ENCODE data around the gene GLI2. TPM values are rescaled to one million over a fixed set of nuclear protein-coding genes. Genes with fewer than 3 reads are reported as not detected.

GLI2 gene
- total and polyA plus RNA-seq, 2 of the 4 experiments (the other 2 are of a cell fraction) = 3.8 to 26.0 TPM

- TF ChIP-seq RCOR1 (IDR thresholded peaks at IDR 0.05; ENCODE audit: insufficient replicate concordance, low read length) = no peak
Measured at GRCh38 chr2:120716641-120717585, 18.8 kb upstream of the GLI2 start (continued).

- no peak overlapping the region for H2BK5ac ChIP-seq (ENCODE audit: low read depth, low read length, poor library complexity, severe bottlenecking)
Measured at GRCh38 chr2:120719491-120719890, 16.2 kb upstream of the GLI2 start.

More at GRCh38 chr2:120719491-120719890, 16.2 kb upstream of the GLI2 start:
- H3K9me3 ChIP-seq (ENCODE audit: control insufficient read depth, insufficient read depth, low read length) = no peaks in the 10 kb centered on the region
- H3K18ac ChIP-seq (ENCODE audit: low read depth, low read length) = no peak overlapping the region
- no peak overlapping the region for H4K91ac ChIP-seq (ENCODE audit: insufficient read depth, low read depth, low read length)
- no peak overlapping the region for H2BK120ac ChIP-seq (ENCODE audit: low read depth, low read length)
- ChIA-PET POLR2A (ENCODE audit: unreplicated experiment) (interaction anchor here (0.5 kb wide), 1 partner anchor 12 kb away, joined by 3 read pairs; no protein-coding TSS in a partner anchor), CTCF (no interaction called here)
- H3K23ac ChIP-seq (ENCODE audit: low read depth, low read length) = no peak overlapping the region
- no peak overlapping the region for H4K5ac ChIP-seq (ENCODE audit: low read depth, low read length)
- H2AFZ ChIP-seq (replicated peaks; ENCODE audit: low read length, poor library complexity) = no peak overlapping the region
- H3K79me1 ChIP-seq (ENCODE audit: low read depth in 1 of 2, low read length in 2 of 2) = peaks cover 0 to 4% of the 10 kb centered on the region in 2 experiments; a peak in 1 of 4 replicates
- no peak overlapping the region for H3K4me3 ChIP-seq (ENCODE audit: insufficient read depth, low read depth, low read length)
- H3K36me3 ChIP-seq (ENCODE audit: control insufficient read depth, insufficient read depth, low read length) = no peaks in the 10 kb centered on the region
- H4K20me1 ChIP-seq (ENCODE audit: insufficient read depth, low read length) = peaks cover 6% of the 10 kb centered on the region; the same call in 1 of the 2 replicates
- H2AK9ac ChIP-seq (replicated peaks; ENCODE audit: low read depth, low read length, poor library complexity) = no peak overlapping the region
- no peaks in the 10 kb centered on the region for H3K27me3 ChIP-seq (ENCODE audit: control insufficient read depth, insufficient read depth, low read length)
- TF ChIP-seq MAZ (IDR thresholded peaks at IDR 0.05; ENCODE audit: borderline replicate concordance, low read depth, low read length) (no peak), RAD21 (IDR thresholded peaks at IDR 0.05; ENCODE audit: low read length) (no peak), RCOR1 (IDR thresholded peaks at IDR 0.05; ENCODE audit: insufficient replicate concordance, low read length) (no peak), BHLHE40 (IDR thresholded peaks at IDR 0.05; ENCODE audit: low read depth, low read length) (no peak), CEBPB (IDR thresholded peaks at IDR 0.05; ENCODE audit: low read depth, low read length) (no peak)
- H2AK5ac ChIP-seq (ENCODE audit: low read depth, low read length) = no peak overlapping the region; the same call in 1 of the 2 replicates
- peaks cover 9% of the 10 kb centered on the region for H3K9me1 ChIP-seq (ENCODE audit: insufficient read depth, low read length)
- no peak overlapping the region for H4K8ac ChIP-seq (ENCODE audit: low read depth in 2 of 2, low read length in 2 of 2)
- intact Hi-C loops (cut with micrococcal nuclease) (no loop called here), dilution Hi-C loops (cut with HindIII; ENCODE audit: low sequenced_read_pairs, unreplicated experiment) (no loop called here), in situ Hi-C loops (cut with MboI; ENCODE audit: low sequenced_read_pairs) (no loop called here)
- no TSS peak for BruUV-seq (replicated peaks)
- no peak overlapping the region for H2BK20ac ChIP-seq (ENCODE audit: low read depth, low read length)
- no peak overlapping the region for H3K4me2 ChIP-seq (ENCODE audit: low read depth, low read length)
- no peak for DNase-seq
- no peak overlapping the region for H3K56ac ChIP-seq (ENCODE audit: extremely low read depth, insufficient read depth, low read length)
- ATAC-seq (ENCODE audit: low read depth) = no peak
- H3K4ac ChIP-seq (ENCODE audit: low read depth, low read length) = no peak overlapping the region
- H3K4me1 ChIP-seq (ENCODE audit: control insufficient read depth, insufficient read depth, low read length) = peaks cover 13% of the 10 kb centered on the region
- H3K9ac ChIP-seq (ENCODE audit: low read depth, low read length) = no peak overlapping the region
- no peak overlapping the region for H2BK15ac ChIP-seq (ENCODE audit: low read depth, low read length)
- H3K27ac ChIP-seq (ENCODE audit: insufficient read depth, low read length) = no peak overlapping the region
- WGBS, 2 experiments (ENCODE audit: extremely low coverage in 2 of 2, insufficient read length in 1 of 2) = 78% methylated on average over 4 of the region's 7 CpGs; no CpG with 5 or more reads in 1 of the 2 experiments
- H3K14ac ChIP-seq (replicated peaks; ENCODE audit: low read depth, low read length) = no peak overlapping the region

All from IMR-90 (cell line).